H1 (cell line): ENCODE measurements around the gene MIOX. TPM values are rescaled to one million over a fixed set of nuclear protein-coding genes. Genes with fewer than 3 reads are reported as not detected.

ENCODE experiments used
- CTCF ChIA-PET: fragments of 300-600 bp; sonication (Branson Sonifier 250); formaldehyde crosslinking; loops from one replicate; lab custom pipeline; 2021; ENCODE audit not compliant: partially characterized antibody; lab: Charles Lee
- POLR2A ChIA-PET: fragments of 300-600 bp; sonication (Branson Sonifier 250); formaldehyde crosslinking; loops from one replicate; lab custom pipeline; 2021; ENCODE audit warnings: inconsistent platforms; ENCODE audit not compliant: partially characterized antibody; lab: Charles Lee
- DNase-seq, 2 experiments: peaks; one replicate each; pipeline versions ENCODE4 v3.0.0 to v3.0.0-alpha.2; 2010 to 2022; ENCODE audit warnings: low spot score in 2 of 2, low read depth in 1 of 2, mixed read lengths in 1 of 2
- FAIRE-seq: peaks from 2 replicates; lab custom pipeline; 2011; peaks lifted over from hg19 to GRCh38; lab: Jason Lieb, UNC
- H2AFZ ChIP-seq: 2 replicates; pipeline ENCODE4 v1.8.1; 2012; ENCODE audit warnings: low read length, inconsistent platforms
- H2AK5ac ChIP-seq: 2 replicates; pipeline ENCODE4 v1.6.1; 2013; ENCODE audit warnings: low read depth, low read length
- H2BK120ac ChIP-seq: replicated peaks from 2 replicates; pipeline ENCODE3; 2013; ENCODE audit warnings: low read depth, low read length, inconsistent platforms
- H2BK12ac ChIP-seq: 2 replicates; pipeline ENCODE4 v1.6.1; 2013; ENCODE audit warnings: low read depth, low read length
- H2BK15ac ChIP-seq: 2 replicates; pipeline ENCODE4 v1.6.1; 2013; ENCODE audit warnings: low read length
- H2BK20ac ChIP-seq: 2 replicates; pipeline ENCODE4 v1.6.1; 2013; ENCODE audit warnings: low read length
- H2BK5ac ChIP-seq: 2 replicates; pipeline ENCODE4 v1.6.1; 2013; ENCODE audit warnings: low read depth, low read length
- H3K14ac ChIP-seq: 2 replicates; pipeline ENCODE4 v1.6.1; 2013; ENCODE audit warnings: inconsistent platforms; ENCODE audit not compliant: insufficient read length
- H3K18ac ChIP-seq: 2 replicates; pipeline ENCODE4 v1.6.1; 2013; ENCODE audit warnings: low read length; ENCODE audit errors: extremely low read depth
- H3K23ac ChIP-seq: 2 replicates; pipeline ENCODE4 v1.6.1; 2013; ENCODE audit warnings: inconsistent platforms; ENCODE audit not compliant: insufficient read length
- H3K23me2 ChIP-seq: 2 replicates; pipeline ENCODE4 v1.6.1; 2013; ENCODE audit warnings: low read depth, low read length
- H3K27ac ChIP-seq: 2 replicates; pipeline ENCODE4 v1.6.1; 2011; ENCODE audit warnings: low read depth, low read length, inconsistent platforms
- H3K27me3 ChIP-seq, 4 experiments: replicated peaks in 1 of 4; 1 replicate in 1 of 4; 2 replicates in 3 of 4; pipeline versions ENCODE4 v1.6.1 to v1.8.1; 2011 to 2013; ENCODE audit warnings: low read length in 3 of 4, mild to moderate bottlenecking in 3 of 4, inconsistent platforms in 2 of 4, mixed read lengths in 2 of 4, moderate library complexity in 1 of 4; ENCODE audit not compliant: control insufficient read depth in 3 of 4, insufficient read depth in 3 of 4; ENCODE audit errors: extremely low read depth in 1 of 4
- H3K36me3 ChIP-seq, 4 experiments: 2 replicates each; pipeline versions ENCODE4 v1.6.1 to v1.8.1; 2011 to 2013; ENCODE audit warnings: mild to moderate bottlenecking in 4 of 4, low read length in 3 of 4, moderate library complexity in 2 of 4, control low read depth in 1 of 4, inconsistent platforms in 1 of 4; ENCODE audit not compliant: insufficient read depth in 4 of 4, control insufficient read depth in 2 of 4
- H3K4ac ChIP-seq: replicated peaks from 2 replicates; pipeline ENCODE3; 2013; ENCODE audit warnings: low read length, low read depth, mixed read lengths, inconsistent platforms; ENCODE audit not compliant: insufficient read length
- H3K4me1 ChIP-seq, 4 experiments: replicated peaks in 1 of 4; 1 replicate in 1 of 4; 2 replicates in 3 of 4; pipeline versions ENCODE4 v1.6.1 to v1.8.1; 2011 to 2013; ENCODE audit warnings: low read length in 3 of 4, inconsistent platforms in 2 of 4, mixed read lengths in 1 of 4; ENCODE audit not compliant: insufficient read depth in 4 of 4, control insufficient read depth in 3 of 4
- H3K4me2 ChIP-seq, 2 experiments: 2 replicates each; pipeline versions ENCODE4 v1.6.1 to v1.8.1; 2011 to 2013; ENCODE audit warnings: low read depth in 2 of 2, low read length in 2 of 2, control low read depth in 1 of 2, inconsistent platforms in 1 of 2, mild to moderate bottlenecking in 1 of 2; ENCODE audit not compliant: insufficient read depth in 1 of 2
- H3K4me3 ChIP-seq, 4 experiments: fragments of 200-600, 300-600 bp in 1 of 4; sonication (generic), shearing (Covaris generic), sonication (Bioruptor Twin) in 1 of 4; 2 replicates each; pipeline versions ENCODE4 v1.5.1 to v1.8.1; 2011 to 2016; ENCODE audit warnings: low read length in 4 of 4, low read depth in 3 of 4, control low read depth in 2 of 4, inconsistent platforms in 2 of 4, mild to moderate bottlenecking in 2 of 4, mixed read lengths in 1 of 4, moderate library complexity in 1 of 4; ENCODE audit not compliant: insufficient read depth in 2 of 4; ENCODE audit errors: extremely low read depth in 1 of 4
- H3K56ac ChIP-seq: replicated peaks from 2 replicates; pipeline ENCODE3; 2013; ENCODE audit warnings: low read depth, mild to moderate bottlenecking, mixed read lengths, low read length, inconsistent platforms; ENCODE audit not compliant: insufficient read length
- H3K79me1 ChIP-seq: 2 replicates; pipeline ENCODE4 v1.6.1; 2013; ENCODE audit warnings: low read depth, low read length, control low read depth
- H3K79me2 ChIP-seq, 2 experiments: 2 replicates each; pipeline versions ENCODE4 v1.6.1 to v1.8.1; 2012 to 2013; ENCODE audit warnings: low read length in 2 of 2, mild to moderate bottlenecking in 2 of 2, inconsistent platforms in 1 of 2; ENCODE audit not compliant: insufficient read depth in 2 of 2, control insufficient read depth in 1 of 2
- H3K9ac ChIP-seq, 4 experiments: replicated peaks in 1 of 4; 1 replicate in 1 of 4; 2 replicates in 3 of 4; pipeline versions ENCODE4 v1.6.1 to v1.8.1; 2011 to 2013; ENCODE audit warnings: low read depth in 3 of 4, low read length in 3 of 4, control low read depth in 2 of 4, mild to moderate bottlenecking in 2 of 4, moderate library complexity in 2 of 4, inconsistent platforms in 1 of 4; ENCODE audit errors: extremely low read depth in 1 of 4
- H3K9me3 ChIP-seq, 2 experiments: 2 replicates each; pipeline versions ENCODE4 v1.6.1 to v1.8.1; 2012 to 2013; ENCODE audit warnings: mild to moderate bottlenecking in 2 of 2, moderate library complexity in 2 of 2, control low read depth in 1 of 2, inconsistent platforms in 1 of 2, low read depth in 1 of 2, low read length in 1 of 2, mixed read lengths in 1 of 2; ENCODE audit not compliant: insufficient read depth in 2 of 2
- H4K20me1 ChIP-seq, 2 experiments: replicated peaks in 1 of 2; 2 replicates each; pipeline versions ENCODE3 to v1.8.1; 2011 to 2013; ENCODE audit warnings: inconsistent platforms in 2 of 2, low read length in 2 of 2, mild to moderate bottlenecking in 1 of 2; ENCODE audit not compliant: insufficient read depth in 2 of 2, control insufficient read depth in 1 of 2
- H4K5ac ChIP-seq: 2 replicates; pipeline ENCODE4 v1.6.1; 2013; ENCODE audit warnings: low read length, low read depth, mixed read lengths, inconsistent platforms; ENCODE audit not compliant: insufficient read length
- H4K8ac ChIP-seq: 2 replicates; pipeline ENCODE4 v1.8.0; 2013; ENCODE audit warnings: mild to moderate bottlenecking, moderate library complexity, low read length, inconsistent platforms; ENCODE audit not compliant: insufficient read depth; ENCODE audit errors: extremely low read depth
- H4K91ac ChIP-seq: replicated peaks from 2 replicates; pipeline ENCODE3; 2013; ENCODE audit warnings: low read length, mixed read lengths, inconsistent platforms; ENCODE audit not compliant: insufficient read length
- CBX5 ChIP-seq: fragments of 300-800, 300-1000 bp; sonication (generic); IDR thresholded peaks from 2 replicates; pipeline ENCODE4 v1.7.1; 2016; ENCODE audit warnings: antibody characterized with exemption, low read length, low read depth
- CTBP2 ChIP-seq: IDR thresholded peaks from 2 replicates; pipeline ENCODE4 v1.7.0; 2011; ENCODE audit warnings: borderline replicate concordance, mild to moderate bottlenecking, moderate library complexity, mixed read lengths, low read length; ENCODE audit not compliant: insufficient read depth, insufficient read length
- EP300 ChIP-seq, 2 experiments: IDR thresholded peaks; 1 replicate in 1 of 2; 2 replicates in 1 of 2; pipeline ENCODE4 v1.6.1; 2011 to 2012; ENCODE audit warnings: low read depth in 2 of 2, low read length in 2 of 2, mild to moderate bottlenecking in 2 of 2, borderline replicate concordance in 1 of 2, inconsistent platforms in 1 of 2, moderate library complexity in 1 of 2
- EZH2 ChIP-seq: fragments of 200-600 bp; sonication (generic); IDR thresholded peaks from 2 replicates; pipeline ENCODE4 v1.7.1; 2012; ENCODE audit warnings: low read depth, mild to moderate bottlenecking, moderate library complexity, low read length, inconsistent platforms; ENCODE audit not compliant: severe bottlenecking
- JUN ChIP-seq: IDR thresholded peaks from 2 replicates; pipeline ENCODE4 v1.6.1; 2011; ENCODE audit warnings: low read depth, mild to moderate bottlenecking, improper control_type of control experiment, low read length
- PHF8 ChIP-seq: fragments of 200-600 bp; sonication (generic); conservative IDR thresholded peaks from 2 replicates; pipeline ENCODE4 v1.7.1; 2012; ENCODE audit warnings: low read depth, mild to moderate bottlenecking, inconsistent platforms, low read length, moderate library complexity
- RNF2 ChIP-seq: fragments of 200-900, 300-1000 bp; sonication (generic); IDR thresholded peaks from 2 replicates; pipeline ENCODE4 v1.7.1; 2016; ENCODE audit warnings: borderline replicate concordance, low read depth, mild to moderate bottlenecking, antibody characterized with exemption, low read length; ENCODE audit not compliant: poor library complexity, severe bottlenecking; ENCODE audit errors: missing control alignments
- SRF ChIP-seq: IDR thresholded peaks from 2 replicates; pipeline ENCODE4 v1.6.1; 2011; ENCODE audit warnings: mild to moderate bottlenecking, low read depth, low read length, moderate library complexity
- WGBS, 2 experiments: shearing (Covaris generic) in 1 of 2; methylation state at CpG; one replicate each; pipeline versions ENCODE4 v1.1.6 to v1.1.7; 2013 to 2015; ENCODE audit warnings: low lambda C conversion rate in 2 of 2, mixed read lengths in 2 of 2, inconsistent platforms in 1 of 2, low coverage in 1 of 2, missing lambda C conversion rate in 1 of 2; ENCODE audit not compliant: insufficient replicate concordance in 2 of 2, insufficient coverage in 1 of 2, insufficient read length in 1 of 2; ENCODE audit errors: extremely low coverage in 1 of 2, missing lambda C conversion rate in 1 of 2; 5-methylcytosine and 5-hydroxymethylcytosine counted together
- polyA plus RNA-seq, 7 experiments: library from polyadenylated mRNA; depleted of rRNA in 3 of 7; stranded (reverse) in 5 of 7; unstranded in 2 of 7; fragments of >200 nt in 5 of 7; fragments of 200-250 nt in 2 of 7; gene quantifications; 1 replicate in 5 of 7; 2 replicates in 1 of 7; 4 replicates in 1 of 7; pipeline versions ENCODE4 v1.2.1 to v1.2.3, GENCODE V29; 2011 to 2013; ENCODE audit warnings: missing spikeins in 2 of 7, mixed read lengths in 2 of 7
- total RNA-seq: library from RNA; stranded (reverse); fragmentation: NEBNext Ultra II Directional; extraction: Animal tissue kit (Norgen Biotek cat#: 25700); gene quantifications from 2 replicates; pipeline ENCODE4 v1.2.1, GENCODE V29; 2021
- TF ChIP-seq, protein P1 (sequence below): IDR thresholded peaks from 2 replicates; pipeline ENCODE4 v1.6.1; 2012; ENCODE audit warnings: inconsistent platforms

MIOX gene
- total and polyA plus RNA-seq, 2 of the 8 experiments (the other 6 are each of a cell fraction or from before 2014, with no cell fraction given), result 0.30 to 0.32 TPM

DNA sequence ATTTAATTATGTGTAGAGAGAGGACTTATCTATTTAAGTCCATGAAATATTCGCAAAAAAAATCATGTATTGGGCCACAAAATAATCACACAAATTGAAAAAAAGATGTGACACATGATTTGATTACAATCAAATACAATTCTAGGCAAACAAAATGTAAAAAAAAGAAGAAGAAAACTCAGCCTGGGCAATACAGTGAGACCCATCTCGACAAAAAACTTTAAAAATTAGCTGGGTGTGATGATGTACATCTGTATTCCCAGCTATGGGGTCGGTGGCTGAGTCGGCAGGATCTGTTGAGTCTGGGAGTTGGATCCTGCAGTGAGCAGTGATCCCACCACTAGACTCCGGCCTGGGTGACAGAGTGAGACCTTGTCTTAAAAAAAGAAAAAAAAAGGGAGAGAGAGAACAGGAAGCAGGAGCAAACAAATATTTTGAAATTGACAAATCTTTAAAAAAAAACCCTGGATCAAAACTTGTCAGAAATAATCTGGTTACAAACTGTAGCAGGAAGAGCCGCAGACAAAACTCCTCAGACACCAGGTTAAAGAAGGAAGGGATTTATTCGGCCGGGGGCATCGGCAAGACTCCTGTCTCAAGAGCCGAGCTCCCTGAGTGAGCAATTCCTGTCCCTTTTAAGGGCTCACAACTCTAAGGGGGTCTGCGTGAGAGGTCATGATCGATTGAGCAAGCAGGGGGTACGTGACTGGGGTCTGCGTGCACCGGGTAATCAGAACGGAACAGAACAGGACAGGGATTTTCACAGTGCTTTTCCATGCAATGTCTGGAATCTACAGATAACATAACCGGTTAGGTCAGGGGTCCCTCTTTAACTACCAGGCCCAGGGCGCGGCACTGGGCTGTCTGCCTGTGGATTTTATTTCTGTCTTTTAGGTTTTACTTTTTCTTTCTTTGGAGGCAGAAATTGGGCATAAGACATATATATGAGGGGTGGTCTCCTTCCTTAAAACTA lies 46.5 kb downstream of the MIOX start:
- H4K91ac ChIP-seq, result no peak overlapping the region
- peak overlapping the region in 1 of 4 experiments; percentile 68; a peak in 2 of 8 replicates for H3K4me3 ChIP-seq
- no peak overlapping the region for H3K27ac ChIP-seq
- ChIA-PET POLR2A (interaction anchor here (0.7 kb wide), 1 partner anchor 49 kb away, joined by 5 read pairs; no protein-coding TSS in a partner anchor), CTCF (interaction anchor here (1.0 kb wide), 1 partner anchor 88 kb away, joined by 4 read pairs; no protein-coding TSS in a partner anchor)
- no peaks in the 10 kb centered on the region for H3K9me3 ChIP-seq
- H2BK12ac ChIP-seq, result no peak overlapping the region
- H3K14ac ChIP-seq, result no peak overlapping the region
- H3K4ac ChIP-seq, result no peak overlapping the region
- H3K79me2 ChIP-seq, result no peaks in the 10 kb centered on the region
- no peak overlapping the region for H3K18ac ChIP-seq
- no peak overlapping the region for H4K8ac ChIP-seq
- peaks cover 0 to 14% (median 5%) of the 10 kb centered on the region in 4 experiments; a peak in 5 of 7 replicates for H3K4me1 ChIP-seq
- H3K56ac ChIP-seq, result no peak overlapping the region
- H3K4me2 ChIP-seq, result peak overlapping the region; percentile 51 to 92; a peak in 1 of 4 replicates
- no peak overlapping the region for H2BK120ac ChIP-seq
- no peak overlapping the region for H2BK5ac ChIP-seq
- H4K20me1 ChIP-seq, result peaks cover 1 to 10% of the 10 kb centered on the region in 2 experiments
- FAIRE-seq, result no peak
- 92% methylated on average over 19 of the region's 19 CpGs; no CpG with 5 or more reads in 1 of the 2 experiments for WGBS, 2 experiments
- no peak overlapping the region for H2BK15ac ChIP-seq
- no peak overlapping the region for H2BK20ac ChIP-seq
- peaks cover 41 to 55% (median 52%) of the 10 kb centered on the region in 4 experiments for H3K27me3 ChIP-seq
- no peak for DNase-seq
- no peak overlapping the region for H3K23ac ChIP-seq
- H3K36me3 ChIP-seq, result no peaks in the 10 kb centered on the region
- no peak overlapping the region for H2AK5ac ChIP-seq
- no peaks in the 10 kb centered on the region for H3K79me1 ChIP-seq
- no peak overlapping the region for H2AFZ ChIP-seq
- peaks cover 18% of the 10 kb centered on the region; the same call in 1 of the 2 replicates for H3K23me2 ChIP-seq
- no peak overlapping the region for H4K5ac ChIP-seq
- H3K9ac ChIP-seq, result no peak overlapping the region
- TF ChIP-seq CBX5 (no peak), JUN (no peak), PHF8 (no peak), EZH2 (no peak), RNF2 (no peak), SRF (no peak), CTBP2 (no peak), EP300 (IDR thresholded peaks at IDR 0.05; ENCODE audit: borderline replicate concordance in 1 of 2, low read depth in 2 of 2, low read length in 2 of 2) (no peak)
- TF ChIP-seq, protein P1, sequence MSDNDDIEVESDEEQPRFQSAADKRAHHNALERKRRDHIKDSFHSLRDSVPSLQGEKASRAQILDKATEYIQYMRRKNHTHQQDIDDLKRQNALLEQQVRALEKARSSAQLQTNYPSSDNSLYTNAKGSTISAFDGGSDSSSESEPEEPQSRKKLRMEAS, result no peak
